HEK293 (cell line): Measurements from ENCODE around the gene KIF3B.
A peak's percentile ranks its signal among the peaks of the same experiment; 100 is the strongest.
"Not testable (repeated sequence)": the region's sequence is repeated elsewhere in the genome, so short reads cannot be mapped to it uniquely, and the experiment has no call there.

Experiments
- CTCF ChIA-PET: fragments of 350-600 bp; formaldehyde crosslinking; extraction: SDS; loops from one replicate; lab custom pipeline; 2021; ENCODE audit warnings: antibody characterized with exemption; lab: Yijun Ruan, JAX
- POLR2A ChIA-PET: fragments of 300-600 bp; formaldehyde crosslinking; extraction: SDS; loops from one replicate; lab custom pipeline; 2020; ENCODE audit warnings: antibody characterized with exemption, inconsistent platforms; lab: Yijun Ruan, JAX
- H3K27ac ChIP-seq: fragments of 200-500 bp; sonication (Bioruptor generic); 2 replicates; pipeline ENCODE4 v1.5.1; 2014; ENCODE audit warnings: low read depth, low read length, control low read depth, inconsistent platforms; ENCODE audit errors: extremely low read depth
- H3K36me3 ChIP-seq, 2 experiments: fragments of 200-500 bp in 1 of 2; sonication (Bioruptor generic) in 1 of 2; 1 replicate in 1 of 2; 2 replicates in 1 of 2; pipeline ENCODE4 v1.5.1; 2014 to 2017; ENCODE audit warnings: inconsistent platforms in 2 of 2, low read length in 2 of 2; ENCODE audit not compliant: control insufficient read depth in 2 of 2, insufficient read depth in 1 of 2
- H3K4me1 ChIP-seq: fragments of 200-500 bp; sonication (Bioruptor generic); 2 replicates; pipeline ENCODE4 v1.5.1; 2014; ENCODE audit warnings: mild to moderate bottlenecking, low read length, inconsistent platforms; ENCODE audit not compliant: control insufficient read depth, insufficient read depth
- H3K4me3 ChIP-seq: 2 replicates; pipeline ENCODE4 v1.5.1; 2011; ENCODE audit warnings: low read depth, mild to moderate bottlenecking, control low read depth, low read length, moderate library complexity
- H3K9me3 ChIP-seq: fragments of 200-500 bp; sonication (Bioruptor generic); 2 replicates; pipeline ENCODE4 v1.5.1; 2014; ENCODE audit warnings: low read depth, low read length, inconsistent platforms; ENCODE audit not compliant: control insufficient read depth, insufficient read depth
- BCL11A ChIP-seq: fragments of 450-650 bp; formaldehyde crosslinking; IDR thresholded peaks from 2 replicates; pipeline ENCODE4 v1.5.1; 2016; ENCODE audit warnings: low read depth, missing biosample characterization, missing genetic modification characterization
- BCL11B ChIP-seq: fragments of 450-650 bp; formaldehyde crosslinking; IDR thresholded peaks from 2 replicates; pipeline ENCODE4 v1.5.1; 2016; ENCODE audit warnings: low read depth, missing biosample characterization, missing genetic modification characterization
- HOXC10 ChIP-seq: sonication (generic); formaldehyde crosslinking; IDR thresholded peaks from 2 replicates; pipeline ENCODE4 v1.8.1; 2023; ENCODE audit warnings: mild to moderate bottlenecking, missing genetic modification reagents
- WT1 ChIP-seq: fragments of 450-650 bp; formaldehyde crosslinking; IDR thresholded peaks from 2 replicates; pipeline ENCODE4 v1.5.1; 2016; ENCODE audit warnings: missing biosample characterization, missing genetic modification characterization
- ZBTB10 ChIP-seq: fragments of 450-650 bp; formaldehyde crosslinking; IDR thresholded peaks from 2 replicates; pipeline ENCODE4 v1.5.1; 2016; ENCODE audit warnings: missing biosample characterization, missing genetic modification characterization
- ZBTB48 ChIP-seq: fragments of 450-650 bp; formaldehyde crosslinking; IDR thresholded peaks from 2 replicates; pipeline ENCODE4 v1.5.1; 2016; ENCODE audit warnings: missing biosample characterization, missing genetic modification characterization
- ZIC2 ChIP-seq: fragments of 450-650 bp; formaldehyde crosslinking; IDR thresholded peaks from 2 replicates; pipeline ENCODE4 v1.5.1; 2016; ENCODE audit warnings: missing biosample characterization, missing genetic modification characterization
- ZNF114 ChIP-seq: fragments of 450-650 bp; formaldehyde crosslinking; IDR thresholded peaks from 2 replicates; pipeline ENCODE4 v1.5.0; 2017; ENCODE audit warnings: missing biosample characterization, missing genetic modification characterization
- ZNF121 ChIP-seq: fragments of 450-650 bp; formaldehyde crosslinking; IDR thresholded peaks from 2 replicates; pipeline ENCODE4 v1.5.1; 2016; ENCODE audit warnings: missing biosample characterization, missing genetic modification characterization
- ZNF138 ChIP-seq: fragments of 450-650 bp; formaldehyde crosslinking; IDR thresholded peaks from 2 replicates; pipeline ENCODE4 v1.5.1; 2016; ENCODE audit warnings: missing biosample characterization, missing genetic modification characterization, borderline replicate concordance
- ZNF169 ChIP-seq: fragments of 450-650 bp; formaldehyde crosslinking; IDR thresholded peaks from 2 replicates; pipeline ENCODE4 v1.5.1; 2016; ENCODE audit warnings: missing biosample characterization, missing genetic modification characterization
- ZNF26 ChIP-seq: fragments of 450-650 bp; formaldehyde crosslinking; IDR thresholded peaks from 2 replicates; pipeline ENCODE4 v1.5.1; 2016; ENCODE audit warnings: missing biosample characterization, missing genetic modification characterization
- ZNF335 ChIP-seq: fragments of 450-650 bp; formaldehyde crosslinking; conservative IDR thresholded peaks from 2 replicates; pipeline ENCODE4 v1.5.1; 2016; ENCODE audit warnings: missing biosample characterization, missing genetic modification characterization
- ZNF354C ChIP-seq: fragments of 450-650 bp; formaldehyde crosslinking; IDR thresholded peaks from 2 replicates; pipeline ENCODE4 v1.5.1; 2016; ENCODE audit warnings: missing biosample characterization, missing genetic modification characterization, low read depth, borderline replicate concordance
- ZNF521 ChIP-seq: fragments of 450-650 bp; formaldehyde crosslinking; IDR thresholded peaks from 2 replicates; pipeline ENCODE4 v1.5.1; 2017; ENCODE audit warnings: missing biosample characterization, mild to moderate bottlenecking, missing genetic modification characterization
- ZNF529 ChIP-seq: fragments of 450-650 bp; formaldehyde crosslinking; IDR thresholded peaks from 2 replicates; pipeline ENCODE4 v1.5.1; 2017; ENCODE audit warnings: missing genetic modification characterization, missing biosample characterization; ENCODE audit not compliant: insufficient replicate concordance
- ZNF585B ChIP-seq: fragments of 450-650 bp; formaldehyde crosslinking; IDR thresholded peaks from 2 replicates; pipeline ENCODE4 v1.5.1; 2016; ENCODE audit warnings: missing biosample characterization, missing genetic modification characterization
- ZNF596 ChIP-seq: fragments of 450-650 bp; IDR thresholded peaks from 2 replicates; pipeline ENCODE4 v1.5.0; 2018; ENCODE audit warnings: missing biosample characterization, mild to moderate bottlenecking, missing genetic modification characterization, moderate library complexity
- ZNF600 ChIP-seq: fragments of 450-650 bp; formaldehyde crosslinking; IDR thresholded peaks from 2 replicates; pipeline ENCODE4 v1.5.1; 2016; ENCODE audit warnings: missing biosample characterization, missing genetic modification characterization
- ZNF645 ChIP-seq: fragments of 450-650 bp; formaldehyde crosslinking; IDR thresholded peaks from 2 replicates; pipeline ENCODE4; 2016; ENCODE audit warnings: missing biosample characterization, missing genetic modification characterization
- ZNF792 ChIP-seq: fragments of 450-650 bp; formaldehyde crosslinking; IDR thresholded peaks from 2 replicates; pipeline ENCODE4 v1.5.1; 2016; ENCODE audit warnings: missing biosample characterization, missing genetic modification characterization
- ZSCAN23 ChIP-seq: fragments of 450-650 bp; formaldehyde crosslinking; IDR thresholded peaks from 2 replicates; pipeline ENCODE4 v1.5.1; 2016; ENCODE audit warnings: missing biosample characterization, missing genetic modification characterization

Gene KIF3B

GRCh38 chr20:32288225-32288849, 10.9 kb downstream of the KIF3B start:
- Histone ChIP-seq H3K4me3 (no peak overlapping the region), H3K36me3 (no peaks in the 10 kb centered on the region), H3K9me3 (no peaks in the 10 kb centered on the region), H3K27ac (no peak overlapping the region), H3K4me1 (peaks cover 9% of the 10 kb centered on the region; the same call in 1 of the 2 replicates)
- ChIA-PET CTCF (interaction anchor here (0.6 to 0.7 kb wide), 2 partner anchors 10 to 688 kb away, joined by 4 to 5 read pairs; no protein-coding TSS in a partner anchor), POLR2A (no interaction called here)
- TF ChIP-seq BCL11B (tag by site-specific recombination) (no peak), ZNF121 (tag by site-specific recombination) (0 out of 2 replicates have a peak, but pooled peaks have one; percentile 14), ZNF596 (no peak)

GRCh38 chr20:32289299-32289660, 11.8 kb downstream of the KIF3B start:
- H3K4me1 ChIP-seq, POLR2A ChIA-PET, H3K9me3 ChIP-seq, H3K4me3 ChIP-seq, H3K27ac ChIP-seq, H3K36me3 ChIP-seq: not testable (repeated sequence)
- CTCF ChIA-PET = interaction anchor here (0.7 kb wide), 1 partner anchor 687 kb away, joined by 5 read pairs; no protein-coding TSS in a partner anchor

- Histone ChIP-seq H3K36me3 (no peaks in the 10 kb centered on the region), H3K27ac (no peak overlapping the region), H3K4me1 (peaks cover 9% of the 10 kb centered on the region; the same call in 1 of the 2 replicates), H3K9me3 (no peaks in the 10 kb centered on the region), H3K4me3 (no peak overlapping the region)
- TF ChIP-seq ZNF521 (tag by site-specific recombination) = no peak
- no peak for TF ChIP-seq ZNF600
- no peak for TF ChIP-seq ZIC2
- TF ChIP-seq ZNF792 = no peak
- no peak for TF ChIP-seq HOXC10
- TF ChIP-seq BCL11B (tag by site-specific recombination) = no peak
- no peak for TF ChIP-seq ZNF26 (tag by site-specific recombination)
- ChIA-PET CTCF (no interaction called here), POLR2A (interaction anchor here (0.7 kb wide), 1 partner anchor 447 kb away, joined by 5 read pairs; no protein-coding TSS in a partner anchor)
These were observed 12.4 kb downstream of the KIF3B start for GRCh38 chr20:32289661-32290431.

GRCh38 chr20:32291166-32291565, 13.7 kb downstream of the KIF3B start:
- TF ChIP-seq ZNF354C (tag by site-specific recombination) (no peak), BCL11A (tag by site-specific recombination) (no peak), ZNF529 (no peak), ZNF138 (tag by site-specific recombination) (no peak), ZSCAN23 (tag by site-specific recombination) (no peak), ZNF585B (tag by site-specific recombination) (no peak), ZNF645 (no peak), ZNF169 (no peak), ZBTB48 (no peak), ZNF335 (no peak), ZNF114 (tag by site-specific recombination) (no peak), ZBTB10 (no peak), WT1 (tag by site-specific recombination) (no peak)
- no peak overlapping the region for H3K4me3 ChIP-seq
- no peaks in the 10 kb centered on the region for H3K9me3 ChIP-seq
- no peak overlapping the region for H3K27ac ChIP-seq
- H3K4me1 ChIP-seq = peaks cover 2% of the 10 kb centered on the region; the same call in 1 of the 2 replicates
- ChIA-PET CTCF (no interaction called here), POLR2A (no interaction called here)
- H3K36me3 ChIP-seq = no peaks in the 10 kb centered on the region
